Epithelial cell of esophagus (primary cell): Measurements from ENCODE around the gene TAS2R38.

Source experiments
- DNase-seq: peaks from one replicate; pipeline ENCODE4 v3.0.0; 2010; ENCODE audit warnings: low read depth
- H3K4me3 ChIP-seq: 2 replicates; pipeline ENCODE4 v1.5.1; 2011; ENCODE audit warnings: mild to moderate bottlenecking, low read length, control low read depth
- CTCF ChIP-seq: IDR thresholded peaks from 2 replicates; pipeline ENCODE4 v1.5.1; 2011; ENCODE audit warnings: low read depth, mild to moderate bottlenecking, low read length, control low read depth, inconsistent platforms; ENCODE audit not compliant: insufficient read depth; ENCODE audit errors: missing control alignments

The TAS2R38 gene

GRCh38 chr7:141973673-141974072 is at the start of gene TAS2R38:
Gene TAS2R38, minus strand, starts transcription at chr7:141973773. Its CDS starts 84 bp downstream, at chr7:141973689.
- DNase-seq, result no peak
- no peak for TF ChIP-seq CTCF
- H3K4me3 ChIP-seq, result no peak within 1 kb of the TSS

DNA sequence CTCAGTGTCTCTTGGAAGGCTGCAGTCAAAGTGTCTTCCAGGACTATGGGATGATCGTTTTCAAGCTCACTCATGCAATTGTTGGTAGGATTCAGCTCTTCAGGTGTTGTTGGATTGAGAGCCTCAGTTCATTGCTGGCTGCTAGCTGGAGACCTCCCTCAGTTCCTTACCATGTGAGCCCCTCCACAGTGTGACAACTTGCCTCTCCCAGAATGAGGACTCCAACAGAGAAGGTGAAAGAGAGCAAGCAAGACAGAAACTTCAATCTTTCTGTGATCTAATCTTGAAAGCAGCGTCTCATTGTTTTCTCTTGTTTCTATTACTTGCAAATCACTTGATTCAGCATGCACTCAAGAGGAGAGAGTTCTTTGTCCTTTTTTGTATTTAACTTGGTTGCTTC is 44.6 kb upstream of the TAS2R38 start:
- DNase-seq, result no peak
- no peak for TF ChIP-seq CTCF
- H3K4me3 ChIP-seq, result no peak overlapping the region

GRCh38 chr7:142017451-142017850 is 43.9 kb upstream of the TAS2R38 start:
- no peak for DNase-seq
- TF ChIP-seq CTCF, result no peak
- H3K4me3 ChIP-seq, result no peak overlapping the region

GRCh38 chr7:142012825-142013511 is 39.4 kb upstream of the TAS2R38 start:
- no peak overlapping the region for H3K4me3 ChIP-seq
- DNase-seq, result peak; percentile 70

DNA sequence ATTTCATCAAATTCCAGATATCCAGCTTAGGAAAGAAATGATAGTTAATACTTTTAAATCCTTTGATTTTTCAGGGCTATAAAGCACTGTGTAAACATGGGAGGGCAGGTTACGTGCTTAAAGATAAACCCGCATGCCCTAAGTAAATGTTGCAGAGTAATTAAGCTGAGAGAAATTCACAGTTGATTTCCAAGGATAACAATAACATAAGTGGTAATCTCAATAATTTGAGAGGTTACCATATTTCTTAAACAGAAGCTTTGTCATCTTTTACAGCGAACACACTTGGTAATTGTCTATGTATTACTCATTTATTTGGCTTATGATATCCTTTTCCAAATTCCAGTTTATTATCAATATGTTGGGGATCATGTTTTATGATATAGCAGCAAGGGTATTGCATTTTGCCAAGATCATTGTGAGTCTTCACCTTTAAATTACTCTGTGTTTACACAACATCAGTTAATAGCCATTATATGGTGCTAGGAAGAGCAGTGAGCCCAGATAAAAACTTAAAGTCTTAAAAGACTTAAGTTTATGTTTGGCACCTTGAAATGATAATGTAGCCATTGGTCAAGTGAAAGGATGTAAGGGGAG is 37.5 kb upstream of the TAS2R38 start:
- H3K4me3 ChIP-seq, result no peak overlapping the region
- DNase-seq, result no peak
- TF ChIP-seq CTCF, result no peak

More at GRCh38 chr7:142012825-142013511, 39.4 kb upstream of the TAS2R38 start:
- TF ChIP-seq CTCF, result peak; percentile 51

DNA sequence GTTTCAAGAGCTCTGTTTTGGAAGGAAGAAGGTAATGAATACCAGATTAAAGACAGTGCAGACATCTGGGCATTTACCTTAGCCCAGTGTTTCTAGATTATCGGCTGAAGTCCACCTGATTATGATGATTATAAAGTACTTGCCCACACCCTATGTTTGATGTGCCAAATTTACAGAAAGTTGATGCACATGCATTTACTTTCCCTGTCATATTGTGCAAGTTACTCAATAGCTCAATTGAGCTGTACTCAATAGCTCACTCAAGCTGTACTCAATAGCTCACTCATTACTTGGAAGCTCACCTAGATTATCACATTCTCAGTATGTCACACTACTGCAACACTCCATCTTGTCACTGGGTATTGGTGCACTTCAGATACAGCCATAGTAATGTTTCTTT is 35.6 kb upstream of the TAS2R38 start:
- no peak overlapping the region for H3K4me3 ChIP-seq
- DNase-seq, result no peak
- no peak for TF ChIP-seq CTCF

- H3K4me3 ChIP-seq, result no peak overlapping the region
- TF ChIP-seq CTCF, result no peak
- DNase-seq, result no peak
Observed at GRCh38 chr7:142006577-142006976, 33.0 kb upstream of the TAS2R38 start.
